Panc1 (cell line): ENCODE results near the gene ORM1. TPM values are rescaled to one million over a fixed set of nuclear protein-coding genes. Genes with fewer than 3 reads are reported as not detected.

Experiments used
- ATAC-seq: fragments of 200-7000 bp; cut with Tn5 transposase; 2 replicates; pipeline ENCODE4 v1.9.1; 2020; ENCODE audit warnings: mild to moderate bottlenecking, moderate library complexity
- BruUV-seq: library from RNA; stranded (reverse); fragments of 400-500 nt; replicated peaks from 2 replicates; lab custom pipeline; 2021; lab: Mats Ljungman, UMichigan
- CTCF ChIA-PET: fragments of 300-600 bp; sonication (Branson Sonifier 250); formaldehyde crosslinking; loops from one replicate; lab custom pipeline; 2022; ENCODE audit warnings: antibody characterized with exemption; lab: Charles Lee
- POLR2A ChIA-PET: fragments of 300-600 bp; sonication (Branson Sonifier 250); formaldehyde crosslinking; loops from one replicate; lab custom pipeline; 2022; ENCODE audit warnings: antibody characterized with exemption; lab: Charles Lee
- DNase-seq: peaks from one replicate; pipeline ENCODE4 v3.0.0-alpha.2; 2010; ENCODE audit warnings: low read depth, low spot score
- H3K27ac ChIP-seq: 2 replicates; pipeline ENCODE4 v1.5.1; 2011; ENCODE audit warnings: mild to moderate bottlenecking, low read length, inconsistent platforms
- H3K27me3 ChIP-seq: fragments of 200-500 bp; sonication (Bioruptor generic); 2 replicates; pipeline ENCODE4 v1.6.0; 2014; ENCODE audit warnings: low read length, inconsistent platforms; ENCODE audit not compliant: control insufficient read depth, insufficient read depth
- H3K36me3 ChIP-seq: fragments of 200-500 bp; sonication (Bioruptor generic); 2 replicates; pipeline ENCODE4 v1.5.1; 2014; ENCODE audit warnings: inconsistent platforms, mild to moderate bottlenecking, low read length, moderate library complexity; ENCODE audit not compliant: control insufficient read depth, insufficient read depth
- H3K4me1 ChIP-seq: 2 replicates; pipeline ENCODE4 v1.5.1; 2011; ENCODE audit warnings: inconsistent platforms, mild to moderate bottlenecking, low read length, moderate library complexity; ENCODE audit not compliant: control insufficient read depth, insufficient read depth
- H3K4me3 ChIP-seq, 2 experiments: 2 replicates each; pipeline ENCODE4 v1.5.1; 2011 to 2012; ENCODE audit warnings: low read depth in 2 of 2, low read length in 2 of 2, mild to moderate bottlenecking in 2 of 2, inconsistent platforms in 1 of 2, moderate library complexity in 1 of 2
- H3K9me3 ChIP-seq: fragments of 200-500 bp; sonication (Bioruptor generic); 2 replicates; pipeline ENCODE4 v1.5.1; 2014; ENCODE audit warnings: low read depth, mild to moderate bottlenecking, inconsistent platforms, low read length, moderate library complexity; ENCODE audit not compliant: control insufficient read depth, insufficient read depth
- POLR2AphosphoS5 ChIP-seq: IDR thresholded peaks from 2 replicates; pipeline ENCODE4 v1.6.1; 2012; ENCODE audit warnings: mild to moderate bottlenecking, low read depth, low read length, moderate library complexity
- SIN3A ChIP-seq: IDR thresholded peaks from 2 replicates; pipeline ENCODE4 v1.6.1; 2012; ENCODE audit warnings: low read depth, mild to moderate bottlenecking, low read length, moderate library complexity, borderline replicate concordance; ENCODE audit not compliant: insufficient read depth
- TCF7L2 ChIP-seq: IDR thresholded peaks from 2 replicates; pipeline ENCODE4 v1.6.1; 2011; ENCODE audit warnings: mild to moderate bottlenecking, low read depth, low read length, inconsistent platforms
- in situ Hi-C: cut with HindIII; loops from 2 replicates; pipeline ENCODE4 v1.10.0; 2016; ENCODE audit warnings: low sequenced_read_pairs, low pct_unique_long_range_greater_than_20kb
- intact Hi-C: fragments of 100-400 bp; cut with micrococcal nuclease; formaldehyde crosslinking; loops from one replicate; pipeline ENCODE4 v1.10.0; 2022; ENCODE audit not compliant: unreplicated experiment
- total RNA-seq: library from RNA; stranded (reverse); gene quantifications from one replicate; pipeline ENCODE4 v1.2.1, GENCODE V29; 2021; ENCODE audit not compliant: unreplicated experiment
- TF ChIP-seq, protein P1 (sequence below): fragments of 450-650 bp; IDR thresholded peaks from 2 replicates; pipeline ENCODE4 v1.5.1; 2017; ENCODE audit warnings: mild to moderate bottlenecking
- TF ChIP-seq, protein P2 (sequence below), 2 experiments: IDR thresholded peaks; 2 replicates each; pipeline ENCODE4 v1.6.1; 2011 to 2012; ENCODE audit warnings: low read depth in 2 of 2, control low read depth in 1 of 2, low read length in 1 of 2, mild to moderate bottlenecking in 1 of 2, moderate library complexity in 1 of 2; ENCODE audit not compliant: insufficient read depth in 1 of 2

Gene ORM1
- total RNA-seq, 1 experiment from 2014 or later: 3.5 TPM

DNA sequence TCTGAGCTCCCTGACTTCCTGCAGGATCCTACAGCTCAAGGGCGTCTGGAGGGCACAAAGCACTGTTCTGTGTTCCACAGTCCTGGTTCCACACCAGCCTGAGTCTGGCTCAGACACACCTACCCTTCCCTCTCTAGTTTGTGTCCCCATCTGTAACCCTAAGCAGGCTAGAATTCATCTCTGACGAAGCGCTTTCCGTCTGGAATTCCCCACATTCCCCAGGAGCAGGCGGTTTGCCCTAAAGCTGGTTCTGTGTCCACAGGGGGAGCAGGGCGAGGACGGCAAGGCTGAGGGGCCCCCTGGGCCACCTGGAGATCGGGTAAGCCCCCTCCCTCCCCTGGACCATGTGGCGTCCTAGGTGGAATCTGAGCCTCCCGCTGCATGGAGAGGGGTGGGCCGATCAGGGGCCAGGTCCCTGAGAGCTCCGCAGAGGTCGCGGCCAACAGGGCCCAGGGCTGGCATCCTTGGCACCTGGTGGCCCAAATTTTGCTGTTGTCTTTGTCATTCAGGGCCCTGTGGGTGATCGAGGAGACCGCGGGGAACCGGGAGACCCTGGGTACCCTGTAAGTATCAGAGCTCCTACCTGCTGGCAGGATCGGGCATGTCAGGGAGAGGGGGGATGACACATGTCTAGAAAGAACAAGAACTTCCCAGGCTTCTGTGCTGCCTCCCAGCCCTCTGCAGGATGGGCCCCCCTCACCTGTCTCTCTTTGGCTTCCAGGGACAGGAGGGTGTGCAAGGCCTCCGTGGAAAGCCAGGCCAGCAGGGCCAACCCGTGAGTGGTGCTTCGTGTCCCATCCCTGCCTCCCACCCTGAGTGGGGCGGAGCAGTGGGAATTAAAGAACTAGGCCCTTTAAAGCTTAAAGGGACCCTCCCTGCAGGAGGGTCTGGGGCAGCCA, 34.5 kb upstream of the ORM1 start:
- peak overlapping the region; percentile 75 for H3K27ac ChIP-seq
- DNase-seq: no peak
- POLR2A ChIA-PET: interaction anchor here (0.5 to 0.6 kb wide), 2 partner anchors 122 to 1885 kb away, joined by 4 to 5 read pairs; no protein-coding TSS in a partner anchor

DNA sequence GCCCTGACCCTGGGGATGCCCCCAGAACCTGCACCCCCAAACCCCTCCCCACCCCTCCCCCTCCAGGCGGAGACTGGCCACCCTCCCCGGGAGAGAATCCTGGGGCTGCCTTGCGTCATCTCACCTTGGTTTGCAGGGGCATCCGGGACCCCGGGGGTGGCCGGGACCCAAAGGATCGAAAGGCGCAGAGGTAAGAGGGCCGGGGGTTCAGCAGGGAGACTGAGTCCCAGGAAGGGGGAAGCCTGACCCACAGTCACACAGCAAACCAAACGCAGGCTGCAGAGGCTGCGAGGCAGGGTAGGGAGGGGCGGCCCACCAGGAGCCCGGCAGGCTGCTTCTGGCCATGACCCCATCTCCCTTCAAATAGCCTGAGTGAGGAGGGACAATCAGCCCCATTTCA, 33.8 kb upstream of the ORM1 start:
- no peak for DNase-seq
- Histone ChIP-seq H3K27ac (no peak overlapping the region), H3K4me1 (peaks cover 15% of the 10 kb centered on the region), H3K9me3 (no peaks in the 10 kb centered on the region), H3K4me3 (no peak overlapping the region), H3K36me3 (no peaks in the 10 kb centered on the region), H3K27me3 (no peaks in the 10 kb centered on the region)
- ChIA-PET POLR2A (no interaction called here), CTCF (no interaction called here)
- in situ Hi-C loops: no loop called here
- intact Hi-C loops: no loop called here
- no peak for TF ChIP-seq TCF7L2
- no peak for TF ChIP-seq POLR2AphosphoS5
- no peak for TF ChIP-seq SIN3A
- TF ChIP-seq, protein P1, sequence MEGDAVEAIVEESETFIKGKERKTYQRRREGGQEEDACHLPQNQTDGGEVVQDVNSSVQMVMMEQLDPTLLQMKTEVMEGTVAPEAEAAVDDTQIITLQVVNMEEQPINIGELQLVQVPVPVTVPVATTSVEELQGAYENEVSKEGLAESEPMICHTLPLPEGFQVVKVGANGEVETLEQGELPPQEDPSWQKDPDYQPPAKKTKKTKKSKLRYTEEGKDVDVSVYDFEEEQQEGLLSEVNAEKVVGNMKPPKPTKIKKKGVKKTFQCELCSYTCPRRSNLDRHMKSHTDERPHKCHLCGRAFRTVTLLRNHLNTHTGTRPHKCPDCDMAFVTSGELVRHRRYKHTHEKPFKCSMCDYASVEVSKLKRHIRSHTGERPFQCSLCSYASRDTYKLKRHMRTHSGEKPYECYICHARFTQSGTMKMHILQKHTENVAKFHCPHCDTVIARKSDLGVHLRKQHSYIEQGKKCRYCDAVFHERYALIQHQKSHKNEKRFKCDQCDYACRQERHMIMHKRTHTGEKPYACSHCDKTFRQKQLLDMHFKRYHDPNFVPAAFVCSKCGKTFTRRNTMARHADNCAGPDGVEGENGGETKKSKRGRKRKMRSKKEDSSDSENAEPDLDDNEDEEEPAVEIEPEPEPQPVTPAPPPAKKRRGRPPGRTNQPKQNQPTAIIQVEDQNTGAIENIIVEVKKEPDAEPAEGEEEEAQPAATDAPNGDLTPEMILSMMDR: no peak
- TF ChIP-seq, protein P2, sequence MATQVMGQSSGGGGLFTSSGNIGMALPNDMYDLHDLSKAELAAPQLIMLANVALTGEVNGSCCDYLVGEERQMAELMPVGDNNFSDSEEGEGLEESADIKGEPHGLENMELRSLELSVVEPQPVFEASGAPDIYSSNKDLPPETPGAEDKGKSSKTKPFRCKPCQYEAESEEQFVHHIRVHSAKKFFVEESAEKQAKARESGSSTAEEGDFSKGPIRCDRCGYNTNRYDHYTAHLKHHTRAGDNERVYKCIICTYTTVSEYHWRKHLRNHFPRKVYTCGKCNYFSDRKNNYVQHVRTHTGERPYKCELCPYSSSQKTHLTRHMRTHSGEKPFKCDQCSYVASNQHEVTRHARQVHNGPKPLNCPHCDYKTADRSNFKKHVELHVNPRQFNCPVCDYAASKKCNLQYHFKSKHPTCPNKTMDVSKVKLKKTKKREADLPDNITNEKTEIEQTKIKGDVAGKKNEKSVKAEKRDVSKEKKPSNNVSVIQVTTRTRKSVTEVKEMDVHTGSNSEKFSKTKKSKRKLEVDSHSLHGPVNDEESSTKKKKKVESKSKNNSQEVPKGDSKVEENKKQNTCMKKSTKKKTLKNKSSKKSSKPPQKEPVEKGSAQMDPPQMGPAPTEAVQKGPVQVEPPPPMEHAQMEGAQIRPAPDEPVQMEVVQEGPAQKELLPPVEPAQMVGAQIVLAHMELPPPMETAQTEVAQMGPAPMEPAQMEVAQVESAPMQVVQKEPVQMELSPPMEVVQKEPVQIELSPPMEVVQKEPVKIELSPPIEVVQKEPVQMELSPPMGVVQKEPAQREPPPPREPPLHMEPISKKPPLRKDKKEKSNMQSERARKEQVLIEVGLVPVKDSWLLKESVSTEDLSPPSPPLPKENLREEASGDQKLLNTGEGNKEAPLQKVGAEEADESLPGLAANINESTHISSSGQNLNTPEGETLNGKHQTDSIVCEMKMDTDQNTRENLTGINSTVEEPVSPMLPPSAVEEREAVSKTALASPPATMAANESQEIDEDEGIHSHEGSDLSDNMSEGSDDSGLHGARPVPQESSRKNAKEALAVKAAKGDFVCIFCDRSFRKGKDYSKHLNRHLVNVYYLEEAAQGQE (IDR thresholded peaks at IDR 0.05; ENCODE audit: insufficient read depth in 1 of 2, low read depth in 2 of 2, low read length in 1 of 2): no peak
- BruUV-seq: no TSS peak
- no peak for ATAC-seq

More for the DNA sequence above, 34.5 kb upstream of the ORM1 start:
- in situ Hi-C loops: no loop called here
- no TSS peak for BruUV-seq
- Histone ChIP-seq H3K27me3 (no peaks in the 10 kb centered on the region), H3K4me3 (no peak overlapping the region), H3K4me1 (peaks cover 15% of the 10 kb centered on the region), H3K9me3 (no peaks in the 10 kb centered on the region), H3K36me3 (no peaks in the 10 kb centered on the region)
- intact Hi-C loops: loop anchor here (1.0 kb wide), 1 partner anchor 180 kb away; no protein-coding TSS in a partner anchor
- ATAC-seq: peak; percentile 78
- no peak for TF ChIP-seq POLR2AphosphoS5
- TF ChIP-seq, protein P2 (IDR thresholded peaks at IDR 0.05; ENCODE audit: insufficient read depth in 1 of 2, low read depth in 2 of 2, low read length in 1 of 2): no peak
- TF ChIP-seq, protein P1: no peak
- TF ChIP-seq SIN3A: no peak
- TF ChIP-seq TCF7L2: no peak
- CTCF ChIA-PET: no interaction called here
